Measurements from ENCODE around the gene FAM107B. TPM values are rescaled to one million over a fixed set of nuclear protein-coding genes. Genes with fewer than 3 reads are reported as not detected.
"Not testable (repeated sequence)": the region's sequence is repeated elsewhere in the genome, so short reads cannot be mapped to it uniquely, and the experiment has no call there.

FAM107B gene
- total RNA-seq, 1 experiment from 2014 or later = 12.6 TPM

DNA sequence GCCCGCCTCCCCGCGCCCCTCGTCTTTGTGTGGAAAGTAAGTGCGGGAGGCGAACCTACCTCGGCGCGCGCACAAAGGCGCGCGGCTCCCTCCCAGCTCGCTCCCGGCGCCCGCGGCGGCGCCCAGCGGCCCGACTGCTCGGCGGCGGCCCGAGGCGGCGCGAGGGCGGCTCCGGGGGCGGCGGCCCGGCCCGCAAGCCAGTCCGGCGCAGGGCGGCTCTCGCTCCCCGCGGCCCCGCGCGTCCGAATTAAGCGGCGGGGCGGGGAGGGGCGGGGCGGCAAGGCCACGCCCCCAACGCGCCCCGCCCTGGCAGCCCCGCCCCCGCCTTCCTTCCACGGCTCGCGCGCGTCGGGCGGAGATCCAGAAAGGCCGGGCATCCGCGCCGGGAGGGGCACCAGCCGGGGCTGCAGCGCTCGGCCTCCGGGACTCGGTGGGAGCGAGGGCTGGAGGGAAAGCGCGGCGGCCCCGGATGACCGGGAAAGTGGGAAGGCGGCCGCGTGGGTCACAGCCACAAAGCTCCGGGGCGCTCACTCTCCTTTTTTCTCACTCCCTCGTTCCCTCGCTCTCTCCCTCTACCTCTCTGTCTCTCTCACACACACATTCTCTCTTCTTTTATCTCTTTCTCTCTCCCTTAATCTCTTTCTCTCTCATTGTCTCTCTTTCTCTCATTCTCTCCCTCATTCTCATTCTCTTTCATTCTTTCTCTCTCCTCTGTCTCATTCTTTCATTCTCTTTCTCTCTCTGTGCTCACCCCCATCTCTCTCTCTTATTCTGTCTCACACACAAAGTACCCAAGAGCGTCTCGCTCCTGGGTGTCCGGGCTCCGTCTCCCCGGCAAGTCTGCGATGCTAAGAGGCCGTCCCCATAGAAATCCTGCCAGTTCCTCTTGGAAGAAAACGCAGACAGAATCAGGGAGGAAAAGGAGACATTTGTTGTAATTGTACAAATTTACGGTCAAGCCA is 170.2 kb downstream of the FAM107B start:
- peak; percentile 45 for DNase-seq (ENCODE audit: low read depth, low spot score)
- in situ Hi-C loops (cut with HindIII; ENCODE audit: low pct_unique_long_range_greater_than_20kb, low sequenced_read_pairs) = no loop called here

DNA sequence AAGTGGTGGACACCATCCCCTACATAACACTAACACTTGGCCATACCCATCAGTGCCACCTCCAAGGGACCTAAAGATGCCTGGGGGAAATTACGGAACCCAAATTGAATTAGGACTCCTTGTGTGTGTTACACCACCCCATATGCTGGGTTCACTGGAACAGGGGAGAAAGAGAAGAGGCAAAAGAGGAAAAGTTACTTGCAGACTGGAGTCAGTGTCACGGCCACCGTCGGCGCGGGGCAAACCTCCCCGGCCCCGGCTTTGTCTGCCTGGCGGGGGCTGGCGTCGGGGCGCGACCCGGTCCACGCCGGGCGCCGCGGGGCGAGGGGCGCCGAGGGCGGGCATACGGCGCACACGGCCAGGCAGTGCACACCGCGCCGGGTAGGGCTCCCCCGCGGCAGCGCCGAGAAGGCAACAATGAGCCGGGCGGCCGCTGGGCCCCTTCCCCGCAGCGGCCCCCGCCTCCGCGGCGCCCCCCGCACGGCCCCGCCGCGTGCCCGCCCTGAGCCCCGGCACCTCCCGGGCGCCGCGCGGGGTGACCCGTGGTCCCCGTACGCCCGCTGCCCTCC is 171.1 kb downstream of the FAM107B start:
- in situ Hi-C loops (cut with HindIII; ENCODE audit: low pct_unique_long_range_greater_than_20kb, low sequenced_read_pairs) = no loop called here
- DNase-seq (ENCODE audit: low read depth, low spot score) = no peak

DNA sequence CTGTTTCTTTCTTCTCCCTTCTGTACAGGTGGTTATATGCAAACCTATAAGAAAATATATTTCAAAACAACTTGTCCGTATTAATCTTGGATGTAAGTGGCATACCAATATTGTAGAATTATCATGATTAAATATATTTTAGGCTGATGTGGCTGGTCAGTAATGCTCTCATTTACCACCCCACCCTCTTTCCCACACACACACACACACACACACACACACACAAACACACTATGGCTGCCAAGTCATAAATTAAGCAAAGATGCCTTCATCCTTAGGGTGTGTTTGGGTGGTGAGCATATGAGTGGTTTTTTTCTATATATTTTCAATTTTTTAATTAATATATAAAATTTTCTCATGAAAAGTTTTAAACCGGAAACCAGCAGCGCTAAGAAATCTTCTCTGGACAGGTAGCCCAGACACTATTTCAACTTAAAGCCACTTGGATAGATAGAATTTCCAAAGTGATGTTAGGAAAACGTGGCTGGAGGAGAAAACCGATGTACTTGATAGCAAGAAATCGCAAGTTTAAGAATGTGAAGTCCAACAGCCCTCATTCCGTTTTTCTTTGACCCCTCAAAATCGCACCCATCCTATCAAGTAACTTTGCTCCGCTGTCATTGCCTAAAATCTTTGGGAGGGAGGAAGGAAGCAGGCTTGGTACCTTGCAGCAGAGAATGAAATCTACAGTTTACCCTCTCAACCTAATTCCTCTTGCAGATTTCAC is 171.7 kb downstream of the FAM107B start:
- in situ Hi-C loops (cut with HindIII; ENCODE audit: low pct_unique_long_range_greater_than_20kb, low sequenced_read_pairs) = no loop called here
- DNase-seq (ENCODE audit: low read depth, low spot score) = no peak

DNA sequence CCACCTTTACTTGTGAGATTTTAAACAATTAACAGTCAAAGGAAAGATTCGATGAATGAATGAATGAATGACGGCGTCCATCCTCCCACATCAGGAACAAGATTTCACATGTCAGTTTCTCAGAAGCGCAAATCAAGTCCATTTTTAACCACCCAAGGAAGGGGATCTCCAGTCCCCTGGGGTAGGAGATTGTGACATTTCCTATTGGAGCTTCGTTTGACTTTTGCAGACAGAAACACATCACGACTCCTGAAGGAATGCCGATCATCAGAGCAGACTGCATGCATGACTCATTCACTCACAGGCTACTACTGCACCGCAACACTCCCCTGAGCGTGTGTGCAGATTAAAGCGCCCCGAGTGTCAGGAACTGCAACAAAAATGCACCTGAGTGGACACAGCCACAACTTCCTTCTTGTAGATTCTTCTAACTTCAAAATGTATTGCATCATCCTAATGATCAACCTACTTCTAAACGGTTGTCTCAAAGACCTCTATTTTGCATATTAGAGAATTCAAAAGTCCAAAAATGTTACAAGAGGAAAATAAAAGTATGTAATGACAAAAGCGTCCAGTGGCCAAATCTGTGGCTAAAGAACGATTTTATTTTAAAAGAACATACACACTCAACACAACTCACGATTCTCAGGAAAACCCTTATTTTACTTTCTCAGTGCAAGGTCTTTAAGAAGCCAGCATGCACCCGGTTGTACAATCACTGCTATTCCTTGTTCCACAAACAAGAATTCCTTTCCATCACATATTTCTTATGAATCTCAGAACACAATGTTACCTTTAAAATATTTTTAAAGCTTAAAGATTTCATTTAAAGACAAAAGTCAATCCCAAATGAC is 172.6 kb downstream of the FAM107B start:
- peak; percentile 26 for DNase-seq (ENCODE audit: low read depth, low spot score)
- in situ Hi-C loops (cut with HindIII; ENCODE audit: low pct_unique_long_range_greater_than_20kb, low sequenced_read_pairs) = no loop called here

DNA sequence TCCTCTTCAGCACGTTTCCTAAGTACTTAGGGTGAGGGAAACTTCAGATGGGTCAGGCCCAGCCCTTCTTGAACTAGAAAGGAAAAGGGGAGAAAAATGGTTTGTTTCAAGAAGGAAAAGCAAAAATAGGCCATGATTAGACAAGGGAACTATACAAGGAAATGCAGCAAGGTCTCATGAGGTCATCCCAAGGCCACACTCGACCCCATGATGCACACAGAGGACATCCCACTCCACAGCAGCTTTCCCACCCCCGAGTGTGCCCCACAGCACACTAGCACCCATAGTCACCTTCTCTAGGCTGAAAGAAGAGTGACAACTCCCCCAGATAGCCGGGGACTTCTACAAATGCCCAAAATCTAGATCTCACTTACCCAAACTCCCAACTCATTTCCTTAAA is 173.4 kb downstream of the FAM107B start:
- in situ Hi-C loops (cut with HindIII; ENCODE audit: low pct_unique_long_range_greater_than_20kb, low sequenced_read_pairs) = no loop called here
- DNase-seq (ENCODE audit: low read depth, low spot score) = no peak

DNA sequence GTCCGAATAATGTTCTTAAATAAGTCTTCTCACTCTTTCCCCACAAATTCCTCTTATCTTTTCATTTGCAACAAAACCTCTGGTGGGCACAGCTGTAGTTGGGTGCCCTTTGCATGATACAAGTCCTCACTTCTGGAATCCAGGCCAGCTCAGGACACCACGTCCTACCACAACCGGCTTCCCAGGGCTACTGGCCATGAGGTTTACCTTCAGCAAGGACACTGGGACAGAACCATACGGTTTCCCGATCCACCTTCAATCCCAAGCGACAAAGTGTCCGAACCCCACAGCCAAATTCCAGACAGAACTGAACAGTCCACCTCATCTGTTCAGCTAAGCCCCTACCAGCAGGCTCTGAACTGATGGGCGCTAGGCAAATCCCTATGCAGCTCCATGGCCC is 174.6 kb downstream of the FAM107B start:
- in situ Hi-C loops (cut with HindIII; ENCODE audit: low pct_unique_long_range_greater_than_20kb, low sequenced_read_pairs) = no loop called here
- no peak for DNase-seq (ENCODE audit: low read depth, low spot score)

DNA sequence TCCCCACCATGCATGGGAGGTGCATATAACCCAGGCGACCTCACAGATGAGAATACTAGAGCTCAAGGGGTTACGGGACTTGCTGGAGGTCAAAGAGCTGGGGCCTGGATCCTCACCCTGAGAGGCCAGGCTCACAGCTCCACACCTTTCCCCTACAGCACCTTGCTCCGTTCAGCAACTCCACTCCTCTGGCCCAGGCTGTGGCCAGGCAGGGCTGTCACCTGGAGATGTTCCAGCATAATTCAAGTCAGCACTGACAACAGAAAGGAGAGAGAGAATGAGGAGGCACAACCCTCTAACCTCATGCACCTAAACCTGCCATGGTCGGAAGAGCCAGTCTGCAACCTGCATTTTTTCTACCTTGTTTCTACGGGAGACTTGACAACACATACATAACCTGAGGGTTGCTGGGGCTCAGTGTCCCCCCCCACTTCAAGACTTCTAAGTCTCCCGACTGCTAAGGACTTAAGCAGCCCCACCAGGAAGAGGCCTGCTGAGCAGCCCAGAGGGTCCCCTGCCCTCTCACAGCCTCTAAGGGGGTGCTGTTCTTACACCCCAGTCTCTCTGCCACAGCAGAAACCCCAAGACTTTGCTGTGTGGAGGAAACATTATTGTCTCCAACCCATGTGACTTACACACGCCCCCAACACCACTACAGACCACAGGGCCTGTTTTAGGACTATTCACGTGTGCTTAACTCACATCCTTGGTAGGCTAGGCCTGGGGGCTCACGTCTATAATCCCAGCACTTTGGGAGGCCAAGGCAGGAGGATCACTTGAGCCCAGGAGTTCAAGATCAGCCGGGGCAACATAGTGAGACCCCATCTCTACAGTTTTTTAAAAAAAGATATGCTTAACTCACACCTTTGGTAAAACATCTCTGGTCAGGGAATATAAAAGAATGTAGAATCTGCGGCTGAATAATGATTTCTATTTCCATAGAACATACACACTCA is 175.6 kb downstream of the FAM107B start:
- DNase-seq (ENCODE audit: low read depth, low spot score) = no peak
- in situ Hi-C loops (cut with HindIII; ENCODE audit: low pct_unique_long_range_greater_than_20kb, low sequenced_read_pairs) = no loop called here

DNA sequence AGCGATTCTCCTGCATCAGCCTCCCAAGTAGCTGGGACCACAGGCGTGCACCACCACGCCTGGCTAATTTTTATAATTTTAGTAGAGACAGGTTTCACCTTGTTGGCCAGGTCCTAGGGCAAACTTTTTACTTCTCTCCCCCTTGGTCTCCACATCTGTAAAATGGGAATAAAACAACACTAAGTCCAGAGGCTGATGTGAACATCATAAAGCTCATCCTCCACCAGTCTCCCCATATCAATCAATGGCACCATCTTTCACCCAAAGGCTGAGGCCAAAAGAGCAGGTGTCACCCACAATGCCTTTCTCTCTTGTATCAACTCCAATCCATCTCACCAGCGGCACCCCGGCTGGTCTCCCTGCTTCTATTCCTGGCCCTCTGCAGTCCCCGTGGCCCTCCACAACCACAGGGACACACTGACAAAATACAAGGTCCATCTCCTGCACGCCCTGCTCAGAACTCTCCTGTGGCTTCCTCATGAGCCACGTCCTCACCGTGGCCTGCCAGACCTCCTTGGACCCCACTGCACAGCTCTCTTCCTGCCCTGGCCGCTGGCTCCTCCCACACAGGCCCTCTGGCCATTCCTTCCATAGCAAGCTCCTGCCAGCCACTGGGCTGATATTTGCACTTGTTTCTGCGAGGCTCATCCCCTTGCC is 179.0 kb downstream of the FAM107B start:
- no peak for DNase-seq (ENCODE audit: low read depth, low spot score)
- in situ Hi-C loops (cut with HindIII; ENCODE audit: low pct_unique_long_range_greater_than_20kb, low sequenced_read_pairs) = no loop called here

DNA sequence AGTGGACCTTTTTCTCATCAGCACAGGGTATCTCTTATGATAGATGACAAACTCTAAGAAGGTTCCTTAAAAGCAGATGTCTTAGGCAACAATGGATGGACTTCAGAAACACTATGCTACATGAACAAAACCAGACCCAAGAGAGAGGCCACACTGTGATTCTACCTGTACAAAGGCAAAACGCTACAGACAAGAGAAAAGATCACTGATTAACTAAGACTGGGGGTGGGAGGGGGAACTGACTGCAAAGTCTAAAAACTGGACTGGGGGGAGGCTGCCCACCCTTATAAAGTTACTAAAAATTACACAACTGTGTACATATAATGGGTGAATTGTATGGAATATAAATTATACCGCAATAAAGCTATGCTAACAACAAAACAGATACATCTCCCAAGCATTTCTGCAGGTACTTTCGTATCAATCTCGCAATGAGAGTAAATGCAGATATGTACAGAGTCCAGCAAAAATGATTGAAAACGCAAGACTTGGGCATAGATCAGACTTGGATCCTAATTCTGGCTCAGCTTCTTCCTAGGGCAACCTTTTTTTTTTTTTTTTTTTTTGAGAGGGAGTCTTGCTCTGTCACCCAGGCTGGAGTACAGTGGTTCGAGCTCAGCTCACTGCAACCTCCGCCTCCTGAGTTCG is 179.7 kb downstream of the FAM107B start:
- in situ Hi-C loops (cut with HindIII; ENCODE audit: low pct_unique_long_range_greater_than_20kb, low sequenced_read_pairs) = no loop called here
- no peak for DNase-seq (ENCODE audit: low read depth, low spot score)

DNA sequence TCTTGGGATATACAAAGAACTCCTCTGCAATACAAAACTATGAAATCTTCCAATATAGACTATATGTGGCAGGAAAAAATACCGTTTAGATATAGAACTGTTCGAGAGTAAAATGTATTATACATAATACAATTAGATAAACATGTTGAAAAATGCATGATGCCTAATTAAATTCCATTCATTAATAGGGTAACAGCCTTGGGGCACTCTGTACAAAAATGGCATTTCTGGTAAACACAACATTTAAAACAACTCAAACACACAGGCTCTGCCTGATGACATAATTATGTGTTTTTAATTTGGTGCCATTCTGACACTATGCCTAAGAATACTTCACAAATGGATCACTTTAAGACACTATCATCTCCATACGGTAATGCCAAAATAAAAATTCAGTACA is 180.9 kb downstream of the FAM107B start:
- no peak for DNase-seq (ENCODE audit: low read depth, low spot score)
- in situ Hi-C loops (cut with HindIII; ENCODE audit: low pct_unique_long_range_greater_than_20kb, low sequenced_read_pairs) = no loop called here

DNA sequence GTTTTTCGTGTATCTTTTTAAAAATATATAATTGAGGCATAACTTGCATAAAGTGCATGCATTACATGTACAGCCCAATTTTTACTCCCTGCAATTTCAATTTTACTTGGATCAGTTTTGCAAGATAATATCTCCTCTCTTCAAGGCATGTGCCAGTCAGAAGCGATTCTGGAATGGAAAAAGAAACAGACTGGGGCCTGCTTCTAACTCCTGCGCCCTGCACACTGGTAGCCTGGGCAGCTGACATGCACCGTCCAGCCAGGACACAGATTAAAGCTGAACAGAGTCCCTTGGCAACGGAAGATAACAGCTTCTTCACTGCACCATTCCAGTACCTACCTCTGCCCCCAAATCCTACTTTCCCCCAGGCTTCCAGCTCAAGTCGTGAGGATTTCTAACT is 182.1 kb downstream of the FAM107B start:
- DNase-seq (ENCODE audit: low read depth, low spot score) = no peak
- in situ Hi-C loops (cut with HindIII; ENCODE audit: low pct_unique_long_range_greater_than_20kb, low sequenced_read_pairs) = no loop called here

DNA sequence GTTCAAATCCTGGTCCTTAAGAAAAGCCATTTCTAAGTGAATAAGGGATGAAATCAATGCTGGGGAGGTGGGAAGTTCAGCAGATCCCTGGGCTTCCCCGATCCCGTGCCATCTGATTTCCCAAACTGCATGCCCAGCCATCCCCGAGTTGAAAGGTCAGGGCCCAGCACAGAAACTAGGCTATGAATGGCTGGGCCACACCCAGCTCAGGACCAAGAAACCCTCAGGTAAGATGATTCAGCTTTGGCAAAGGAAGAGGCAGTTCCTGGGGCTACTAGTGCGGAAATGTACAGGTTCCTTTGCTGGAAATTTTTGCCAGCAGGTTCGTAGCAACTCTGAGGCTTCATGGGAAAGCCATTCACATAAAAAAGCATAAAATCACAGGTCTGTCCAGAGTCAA is 182.7 kb downstream of the FAM107B start:
- DNase-seq (ENCODE audit: low read depth, low spot score) = no peak
- in situ Hi-C loops (cut with HindIII; ENCODE audit: low pct_unique_long_range_greater_than_20kb, low sequenced_read_pairs) = no loop called here

DNA sequence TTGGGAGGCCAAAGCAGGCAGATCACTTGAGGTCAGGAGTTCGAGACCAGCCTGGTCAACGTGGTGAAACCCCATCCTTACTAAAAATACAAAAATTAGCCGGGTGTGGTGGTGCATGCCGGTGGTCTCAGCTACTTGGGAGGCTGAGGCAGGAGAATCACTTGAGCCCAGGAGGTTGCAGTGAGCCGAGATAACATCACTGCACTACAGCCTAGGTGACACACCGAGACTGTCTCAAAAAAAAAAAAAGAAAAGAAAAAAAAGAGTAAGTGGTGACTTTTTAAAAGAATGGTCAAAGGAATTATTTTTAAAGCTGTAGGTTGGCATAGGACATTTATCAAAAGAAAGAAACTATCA is 185.8 kb downstream of the FAM107B start:
- in situ Hi-C loops (cut with HindIII; ENCODE audit: low pct_unique_long_range_greater_than_20kb, low sequenced_read_pairs); DNase-seq (ENCODE audit: low read depth, low spot score): not testable (repeated sequence)

DNA sequence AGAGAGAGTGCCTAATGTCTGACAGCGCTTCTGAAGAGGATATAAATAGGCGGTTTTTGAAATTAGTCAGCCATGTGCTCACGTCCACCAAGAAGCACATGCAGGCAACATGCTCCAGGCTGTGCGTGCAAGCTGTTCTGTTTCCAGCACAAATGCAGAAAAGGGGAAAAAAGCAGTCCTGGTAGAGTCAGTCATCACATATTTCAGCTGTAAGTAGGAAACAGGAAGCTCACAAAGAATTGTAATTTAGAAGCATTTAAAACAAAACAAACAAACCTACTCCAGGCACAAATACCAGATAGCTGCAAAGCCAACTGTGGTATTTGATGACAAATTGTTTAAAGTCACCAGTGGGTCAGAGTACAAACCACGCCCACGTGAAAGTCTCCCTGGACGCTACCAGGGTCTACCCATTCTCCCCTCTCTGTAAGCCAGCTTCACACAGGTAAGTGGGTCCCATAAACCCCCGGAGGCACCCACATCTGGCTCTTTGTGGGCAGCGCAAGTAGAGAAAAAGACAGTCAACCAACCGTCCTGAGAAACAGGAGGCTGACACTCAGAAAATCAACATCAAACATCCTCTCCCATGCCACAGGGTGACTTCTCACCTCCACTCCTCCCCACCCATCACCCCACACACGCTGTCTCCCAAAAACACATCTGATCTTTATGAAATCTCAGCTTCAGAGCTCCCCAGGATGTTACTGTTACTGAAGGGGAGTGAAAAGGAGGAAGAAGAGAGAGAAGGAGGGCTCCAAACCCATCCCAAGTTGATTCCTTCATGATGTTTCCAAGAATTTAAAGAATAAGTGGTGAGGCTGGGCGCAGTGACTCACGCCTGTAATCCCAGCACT is 186.4 kb downstream of the FAM107B start:
- in situ Hi-C loops (cut with HindIII; ENCODE audit: low pct_unique_long_range_greater_than_20kb, low sequenced_read_pairs) = no loop called here

DNA sequence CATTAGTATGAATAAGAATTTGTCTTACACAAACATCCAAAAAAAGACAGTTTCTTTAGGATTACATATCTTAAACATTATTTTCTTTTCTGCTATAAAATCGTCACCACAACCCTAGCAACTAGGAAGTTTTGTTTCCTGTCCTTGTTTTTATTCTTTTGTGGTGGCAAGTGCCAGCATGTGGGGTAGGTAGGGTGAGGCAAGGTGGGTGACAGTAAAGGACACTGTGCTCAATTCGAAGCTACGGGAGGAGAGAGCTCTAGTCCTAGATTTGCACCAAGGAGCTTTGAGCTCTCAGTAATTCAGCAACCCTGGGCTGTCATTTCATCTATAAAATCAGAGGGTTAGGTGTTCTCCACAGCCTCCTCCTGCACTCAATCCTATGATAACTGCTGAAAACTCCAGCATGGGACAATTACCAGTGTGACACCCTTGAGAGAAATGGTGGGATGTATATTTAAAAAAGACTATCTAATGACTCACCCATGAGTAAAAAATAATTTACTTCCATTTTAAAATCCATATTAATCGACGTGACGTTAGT is 187.1 kb downstream of the FAM107B start:
- DNase-seq (ENCODE audit: low read depth, low spot score) = no peak
- in situ Hi-C loops (cut with HindIII; ENCODE audit: low pct_unique_long_range_greater_than_20kb, low sequenced_read_pairs) = no loop called here

More for the DNA sequence above, 186.4 kb downstream of the FAM107B start:
- no peak for DNase-seq (ENCODE audit: low read depth, low spot score)

Measured in SK-MEL-5 (cell line).